Caco-2 (cell line): ENCODE measurements around the gene TMEM30B. TPM values are rescaled to one million over a fixed set of nuclear protein-coding genes. Genes with fewer than 3 reads are reported as not detected.

Source experiments
- BruUV-seq: library from RNA; stranded (reverse); fragments of 400-500 nt; replicated peaks from 2 replicates; lab custom pipeline; 2021; lab: Mats Ljungman, UMichigan
- CTCF ChIA-PET: fragments of 300-600 bp; sonication (Branson Sonifier 250); formaldehyde crosslinking; loops from one replicate; lab custom pipeline; 2022; ENCODE audit warnings: antibody characterized with exemption; lab: Charles Lee
- POLR2A ChIA-PET: fragments of 300-600 bp; sonication (Branson Sonifier 250); formaldehyde crosslinking; loops from one replicate; lab custom pipeline; 2022; ENCODE audit warnings: antibody characterized with exemption; lab: Charles Lee
- DNase-seq, 2 experiments: peaks; one replicate each; pipeline versions ENCODE4 v3.0.0 to v3.0.0-alpha.2; 2020 to 2022
- H3K27me3 ChIP-seq: replicated peaks from 2 replicates; pipeline ENCODE4 v1.6.0; 2011; ENCODE audit warnings: low read length; ENCODE audit not compliant: control insufficient read depth, insufficient read depth
- H3K36me3 ChIP-seq: 2 replicates; pipeline ENCODE4 v1.5.1; 2011; ENCODE audit warnings: low read length; ENCODE audit not compliant: control insufficient read depth, insufficient read depth
- H3K4me1 ChIP-seq: fragments of 250-450 bp; sonication (Bioruptor Pico); 2 replicates; pipeline ENCODE4 v1.5.1; 2020; ENCODE audit warnings: mild to moderate bottlenecking
- H3K4me3 ChIP-seq: 2 replicates; pipeline ENCODE4 v1.5.1; 2011; ENCODE audit warnings: low read depth, mild to moderate bottlenecking, control low read depth, low read length
- H3K9me3 ChIP-seq: fragments of 250-450 bp; sonication (Bioruptor Pico); 2 replicates; pipeline ENCODE4 v1.5.1; 2020; ENCODE audit warnings: mild to moderate bottlenecking, moderate library complexity
- H3K27ac Mint-ChIP-seq: one replicate; pipeline ENCODE4 v1.8.0; 2022; ENCODE audit warnings: mixed read lengths; ENCODE audit not compliant: unreplicated experiment
- H3K27me3 Mint-ChIP-seq: one replicate; pipeline ENCODE4 v1.8.0; 2022; ENCODE audit warnings: mixed read lengths; ENCODE audit not compliant: insufficient read depth, unreplicated experiment
- H3K36me3 Mint-ChIP-seq: one replicate; pipeline ENCODE4 v1.8.0; 2022; ENCODE audit warnings: mild to moderate bottlenecking, mixed read lengths; ENCODE audit not compliant: insufficient read depth, unreplicated experiment
- H3K4me1 Mint-ChIP-seq: one replicate; pipeline ENCODE4 v1.8.0; 2022; ENCODE audit warnings: low read depth, mixed read lengths; ENCODE audit not compliant: unreplicated experiment
- H3K4me3 Mint-ChIP-seq: one replicate; pipeline ENCODE4 v1.8.0; 2022; ENCODE audit warnings: mild to moderate bottlenecking, moderate library complexity, mixed read lengths; ENCODE audit not compliant: unreplicated experiment
- H3K9me3 Mint-ChIP-seq: one replicate; pipeline ENCODE4 v1.8.0; 2022; ENCODE audit warnings: mixed read lengths; ENCODE audit not compliant: unreplicated experiment
- CTCF ChIP-seq, 2 experiments: fragments of 200-600 bp in 1 of 2; IDR thresholded peaks; 1 replicate in 1 of 2; 2 replicates in 1 of 2; pipeline versions ENCODE4 v1.5.1 to v1.8.0; 2011 to 2022; ENCODE audit warnings: antibody characterized with exemption in 1 of 2, control low read depth in 1 of 2, inconsistent platforms in 1 of 2, low read depth in 1 of 2, low read length in 1 of 2, mild to moderate bottlenecking in 1 of 2, moderate library complexity in 1 of 2; ENCODE audit not compliant: insufficient read depth in 1 of 2, severe bottlenecking in 1 of 2, unreplicated experiment in 1 of 2
- intact Hi-C: fragments of 100-400 bp; cut with micrococcal nuclease; formaldehyde crosslinking; loops from one replicate; pipeline ENCODE4 v1.10.0; 2022; ENCODE audit not compliant: unreplicated experiment
- total RNA-seq: library from RNA; stranded (reverse); gene quantifications from 2 replicates; pipeline ENCODE4 v1.2.3, GENCODE V29; 2022

The TMEM30B gene
- total RNA-seq, 1 experiment from 2014 or later, result 32.5 TPM

- no peak overlapping the region for H3K27ac Mint-ChIP-seq
- intact Hi-C loops, result no loop called here
Measured at GRCh38 chr14:61231810-61232209, 49.3 kb downstream of the TMEM30B start.

DNA sequence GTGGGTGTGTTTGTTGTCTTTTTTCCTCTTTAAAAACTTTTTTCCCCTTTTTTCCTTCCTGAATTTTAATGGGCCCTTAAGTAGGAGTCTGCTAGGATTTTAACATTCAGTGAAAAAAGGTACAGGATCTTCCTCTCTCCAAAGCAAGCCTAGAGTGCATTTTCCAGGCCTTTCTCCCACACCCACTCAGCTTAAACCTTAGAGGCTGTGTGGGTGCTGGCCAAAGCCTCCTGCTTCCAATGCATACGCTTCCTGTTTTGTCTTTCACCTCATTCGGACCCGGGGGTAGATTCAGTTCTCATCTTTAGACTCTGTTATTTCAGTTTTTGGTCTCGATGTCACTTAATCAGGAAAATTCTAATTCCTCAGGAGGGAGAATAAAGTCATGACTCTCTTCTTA, 51.2 kb downstream of the TMEM30B start:
- no peak for TF ChIP-seq CTCF (IDR thresholded peaks at IDR 0.05; ENCODE audit: insufficient read depth in 1 of 2, low read depth in 1 of 2, low read length in 1 of 2, severe bottlenecking in 1 of 2, unreplicated experiment in 1 of 2)
- Mint-ChIP-seq H3K27me3 (peaks cover 11% of the 10 kb centered on the region), H3K27ac (no peak overlapping the region), H3K4me1 (no peaks in the 10 kb centered on the region), H3K4me3 (no peak overlapping the region), H3K9me3 (no peaks in the 10 kb centered on the region), H3K36me3 (no peaks in the 10 kb centered on the region)
- BruUV-seq, result no TSS peak
- CTCF ChIA-PET, result no interaction called here
- Histone ChIP-seq H3K9me3 (no peaks in the 10 kb centered on the region), H3K36me3 (no peaks in the 10 kb centered on the region), H3K27me3 (no peaks in the 10 kb centered on the region), H3K4me1 (no peaks in the 10 kb centered on the region), H3K4me3 (no peak overlapping the region)
- POLR2A ChIA-PET, result no interaction called here
- DNase-seq, result no peak
- intact Hi-C loops, result no loop called here

More at GRCh38 chr14:61231810-61232209, 49.3 kb downstream of the TMEM30B start:
- Histone ChIP-seq H3K9me3 (no peaks in the 10 kb centered on the region; the same call in 1 of the 2 replicates), H3K4me3 (no peak overlapping the region), H3K27me3 (no peaks in the 10 kb centered on the region), H3K36me3 (no peaks in the 10 kb centered on the region), H3K4me1 (no peaks in the 10 kb centered on the region)
- CTCF ChIA-PET, result no interaction called here
- Mint-ChIP-seq H3K4me3 (no peak overlapping the region), H3K4me1 (no peaks in the 10 kb centered on the region), H3K36me3 (no peaks in the 10 kb centered on the region), H3K9me3 (no peaks in the 10 kb centered on the region), H3K27me3 (peaks cover 14% of the 10 kb centered on the region)
- DNase-seq, result no peak
- POLR2A ChIA-PET, result no interaction called here
- no TSS peak for BruUV-seq
- no peak for TF ChIP-seq CTCF (IDR thresholded peaks at IDR 0.05; ENCODE audit: insufficient read depth in 1 of 2, low read depth in 1 of 2, low read length in 1 of 2, severe bottlenecking in 1 of 2, unreplicated experiment in 1 of 2)

DNA sequence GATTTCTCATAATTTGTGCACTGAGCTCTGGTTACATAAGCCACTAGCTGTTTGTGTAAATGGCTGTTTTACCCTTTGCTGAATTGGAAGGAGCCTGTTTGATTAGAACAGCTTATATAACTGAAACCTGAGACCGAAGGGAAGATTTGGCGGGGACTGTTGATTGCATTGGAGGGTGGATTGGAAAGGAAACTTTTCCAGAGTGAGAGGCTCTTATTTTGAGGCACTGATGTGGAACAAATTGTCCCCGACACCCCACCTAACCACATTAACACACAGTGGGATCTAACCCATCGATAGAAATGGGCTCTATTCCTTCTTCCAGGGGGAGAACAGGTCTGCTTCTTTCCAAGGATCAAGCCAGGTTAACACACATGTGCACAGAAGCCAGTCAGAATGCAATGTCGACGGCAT, 51.7 kb downstream of the TMEM30B start:
- POLR2A ChIA-PET, result no interaction called here

More for the DNA sequence above, 51.7 kb downstream of the TMEM30B start:
- intact Hi-C loops, result no loop called here
- Mint-ChIP-seq H3K9me3 (no peaks in the 10 kb centered on the region), H3K36me3 (no peaks in the 10 kb centered on the region), H3K27ac (no peak overlapping the region), H3K27me3 (peaks cover 9% of the 10 kb centered on the region), H3K4me1 (no peaks in the 10 kb centered on the region), H3K4me3 (no peak overlapping the region)
- Histone ChIP-seq H3K36me3 (no peaks in the 10 kb centered on the region), H3K9me3 (no peaks in the 10 kb centered on the region), H3K4me3 (no peak overlapping the region), H3K4me1 (no peaks in the 10 kb centered on the region), H3K27me3 (no peaks in the 10 kb centered on the region)
- CTCF ChIA-PET, result no interaction called here
- no TSS peak for BruUV-seq
- TF ChIP-seq CTCF (IDR thresholded peaks at IDR 0.05; ENCODE audit: insufficient read depth in 1 of 2, low read depth in 1 of 2, low read length in 1 of 2, severe bottlenecking in 1 of 2, unreplicated experiment in 1 of 2), result no peak
- no peak for DNase-seq
